Fibroblast of upper back skin (primary cell): ENCODE results near the gene MACC1.
A peak's percentile ranks its signal among the peaks of the same experiment; 100 is the strongest.
"Not testable (repeated sequence)": the region's sequence is repeated elsewhere in the genome, so short reads cannot be mapped to it uniquely, and the experiment has no call there.

Experiments
- DNase-seq: peaks from one replicate; pipeline ENCODE4 v3.0.0-alpha.2; 2013

Gene MACC1

GRCh38 chr7:20124087-20124486 lies 93.1 kb downstream of the MACC1 start:
- not testable (repeated sequence) for DNase-seq

GRCh38 chr7:20122653-20123316 lies 94.4 kb downstream of the MACC1 start:
- DNase-seq: not testable (repeated sequence)

GRCh38 chr7:20122073-20122472 lies 95.1 kb downstream of the MACC1 start:
- DNase-seq: no peak

GRCh38 chr7:20121404-20121803 lies 95.8 kb downstream of the MACC1 start:
- DNase-seq: no peak

GRCh38 chr7:20120611-20121168 lies 96.5 kb downstream of the MACC1 start:
- not testable (repeated sequence) for DNase-seq

- no peak for DNase-seq
Observed at GRCh38 chr7:20116869-20117268, 100.3 kb downstream of the MACC1 start.

GRCh38 chr7:20114468-20114867 lies 102.7 kb downstream of the MACC1 start:
- peak; percentile 11 for DNase-seq

- DNase-seq: no peak
Observed at GRCh38 chr7:20113427-20114027, 103.7 kb downstream of the MACC1 start.

- no peak for DNase-seq
Observed at GRCh38 chr7:20112696-20113095, 104.5 kb downstream of the MACC1 start.

- DNase-seq: no peak
Observed at GRCh38 chr7:20111821-20112542, 105.2 kb downstream of the MACC1 start.

GRCh38 chr7:20107582-20107981 lies 109.6 kb downstream of the MACC1 start:
- peak; percentile 6 for DNase-seq

- DNase-seq: no peak
Observed at GRCh38 chr7:20104696-20105095, 112.5 kb downstream of the MACC1 start.

GRCh38 chr7:20102982-20103381 lies 114.2 kb downstream of the MACC1 start:
- DNase-seq: no peak

- no peak for DNase-seq
Observed at GRCh38 chr7:20095862-20096261, 121.3 kb downstream of the MACC1 start.

- DNase-seq: no peak
Observed at GRCh38 chr7:20095436-20095835, 121.7 kb downstream of the MACC1 start.

GRCh38 chr7:20089431-20089830 lies 127.8 kb downstream of the MACC1 start:
- DNase-seq: no peak

GRCh38 chr7:20085086-20085485 lies 132.1 kb downstream of the MACC1 start:
- DNase-seq: peak; percentile 25
